OCI-M2 (cell line): ENCODE data around the gene ZCCHC9.

ENCODE experiments used
- DNase-seq: peaks from one replicate; lab custom pipeline; 2025; ENCODE audit not compliant: unreplicated experiment; lab: John Stamatoyannopoulos, UW

The ZCCHC9 gene

DNA sequence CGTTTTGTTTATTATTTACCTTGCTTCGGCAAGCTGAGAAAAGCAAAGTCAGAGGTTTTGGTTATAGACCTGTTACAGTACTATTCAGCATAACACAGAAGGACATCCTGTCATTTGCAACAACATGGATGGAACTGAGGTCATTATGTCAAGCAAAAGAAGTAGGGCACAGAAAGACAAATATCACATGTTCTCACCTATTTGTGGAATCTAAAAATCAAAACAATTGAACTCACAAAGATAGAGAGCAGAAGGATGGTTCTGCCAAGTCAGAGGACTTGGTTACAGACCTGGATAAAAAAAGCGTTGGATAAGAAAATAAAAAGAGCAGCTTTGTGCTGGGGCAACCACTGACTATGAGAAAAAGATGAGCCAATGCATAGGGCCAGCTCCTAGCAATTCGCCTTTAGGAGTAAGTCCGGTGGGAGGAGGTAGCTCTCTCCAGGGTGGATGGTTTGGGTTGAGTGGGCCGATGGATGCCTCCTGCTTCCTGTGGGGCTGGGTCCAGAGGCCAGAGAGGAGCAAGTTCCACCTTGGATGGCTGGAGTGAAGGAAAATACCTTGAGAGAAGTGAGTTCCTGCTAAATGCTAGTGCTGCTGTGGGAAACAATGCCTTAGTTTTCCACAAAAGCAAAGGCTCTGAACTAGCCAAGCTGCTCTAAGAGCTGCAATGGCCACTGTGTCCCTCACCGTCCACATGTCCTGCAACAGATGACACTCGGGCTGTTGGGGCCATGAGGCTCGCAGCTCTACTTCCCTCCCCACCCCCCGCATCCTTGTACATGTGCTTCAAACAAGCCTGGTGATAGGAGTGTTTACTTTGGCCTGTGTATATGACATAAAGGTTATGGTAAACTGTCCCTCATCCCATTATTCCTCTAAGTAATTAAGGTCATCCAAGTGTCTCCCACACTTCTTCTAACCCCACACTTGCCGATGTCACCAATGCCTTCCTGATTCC lies 54.2 kb downstream of the ZCCHC9 start:
- no peak for DNase-seq

DNA sequence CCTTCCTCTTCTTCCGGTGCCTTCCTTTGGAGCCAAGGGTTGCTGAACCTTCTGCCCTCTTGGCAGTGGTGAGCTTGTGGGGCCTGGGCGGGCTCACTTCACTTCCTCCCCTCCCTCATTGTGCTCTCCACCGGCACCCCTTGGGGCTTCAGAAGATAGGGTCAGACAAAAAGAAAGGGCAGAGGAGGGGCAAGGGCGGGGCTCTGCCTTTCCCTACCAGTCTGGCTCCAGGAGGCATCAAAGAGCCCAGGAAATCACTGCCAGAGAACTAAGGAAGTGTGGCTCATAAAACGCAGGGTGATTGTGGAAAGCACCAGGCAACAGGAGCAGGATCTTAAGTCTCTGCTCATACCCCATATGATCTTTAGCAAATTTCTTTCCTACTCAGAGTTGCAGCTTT lies 57.7 kb downstream of the ZCCHC9 start:
- DNase-seq, result no peak

DNA sequence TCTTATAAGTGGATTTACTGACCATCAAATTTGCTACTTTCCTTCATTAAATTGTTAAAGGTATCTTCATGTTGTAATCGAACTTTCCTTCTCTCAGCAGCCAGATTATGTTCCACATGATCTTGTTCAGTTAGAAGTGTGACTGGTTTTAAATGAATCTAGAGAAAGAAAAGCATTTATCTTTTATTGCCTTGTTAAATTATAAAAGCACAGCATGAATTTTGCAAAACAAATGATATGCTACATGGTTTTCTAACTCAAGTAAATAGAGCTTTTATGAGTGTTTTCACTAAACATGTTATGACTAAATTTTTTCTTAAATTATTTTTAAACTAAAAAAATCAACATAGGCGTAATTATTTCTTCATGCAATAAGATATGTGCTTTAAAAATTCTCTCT lies 58.5 kb downstream of the ZCCHC9 start:
- no peak for DNase-seq

- no peak for DNase-seq
Observed at GRCh38 chr5:81360640-81361039, 59.3 kb downstream of the ZCCHC9 start.

GRCh38 chr5:81361600-81361999 lies 60.2 kb downstream of the ZCCHC9 start:
- no peak for DNase-seq
